Limb (tissue), 2 donors: ENCODE data around the gene USH2A.

Experiments
- DNase-seq, 2 donors: peaks; one replicate each; pipeline ENCODE4 v3.0.0-alpha.2; 2016; ENCODE audit errors: extremely low spot score in 2 of 2

The USH2A gene

GRCh38 chr1:215650446-215651149 lies 772.6 kb downstream of the USH2A start:
- DNase-seq = no peak

GRCh38 chr1:215648957-215649356 lies 774.3 kb downstream of the USH2A start:
- no peak for DNase-seq

- no peak for DNase-seq
These were observed 775.5 kb downstream of the USH2A start for GRCh38 chr1:215647738-215648137.

- DNase-seq = no peak
These were observed 777.4 kb downstream of the USH2A start for GRCh38 chr1:215645861-215646260.

GRCh38 chr1:215645182-215645581 lies 778.1 kb downstream of the USH2A start:
- DNase-seq = no peak

- no peak for DNase-seq
These were observed 779.5 kb downstream of the USH2A start for GRCh38 chr1:215643592-215644321.

GRCh38 chr1:215640429-215641148 lies 782.7 kb downstream of the USH2A start:
- no peak for DNase-seq

GRCh38 chr1:215637041-215637573 lies 786.1 kb downstream of the USH2A start:
- DNase-seq = peak in 1 of 2 donors; percentile 29

GRCh38 chr1:215636258-215636965 lies 786.8 kb downstream of the USH2A start:
- DNase-seq = peak in 1 of 2 donors; percentile 20

- no peak for DNase-seq
These were observed 787.4 kb downstream of the USH2A start for GRCh38 chr1:215635827-215636226.

GRCh38 chr1:215631489-215631888 lies 791.8 kb downstream of the USH2A start:
- DNase-seq = no peak

GRCh38 chr1:215631040-215631439 lies 792.2 kb downstream of the USH2A start:
- no peak for DNase-seq

- no peak for DNase-seq
These were observed 797.3 kb downstream of the USH2A start for GRCh38 chr1:215625949-215626348.

- DNase-seq = no peak
These were observed 800.1 kb downstream of the USH2A start for GRCh38 chr1:215623162-215623561.

GRCh38 chr1:215617979-215618378 lies 805.3 kb downstream of the USH2A start:
- no peak for DNase-seq

- DNase-seq = no peak
These were observed 810.9 kb downstream of the USH2A start for GRCh38 chr1:215612391-215612790.

- DNase-seq = no peak
These were observed 814.6 kb downstream of the USH2A start for GRCh38 chr1:215608646-215609045.

GRCh38 chr1:215607412-215607811 lies 815.8 kb downstream of the USH2A start:
- no peak for DNase-seq

GRCh38 chr1:215606564-215607168 lies 816.6 kb downstream of the USH2A start:
- no peak for DNase-seq

- DNase-seq = no peak
These were observed 817.2 kb downstream of the USH2A start for GRCh38 chr1:215606036-215606435.

GRCh38 chr1:215605011-215605621 lies 818.1 kb downstream of the USH2A start:
- DNase-seq = no peak
